Measurements from ENCODE around the gene RAG2. TPM values are rescaled to one million over a fixed set of nuclear protein-coding genes. Genes with fewer than 3 reads are reported as not detected.

The RAG2 gene
- total RNA-seq, 1 donor: not detected

DNA sequence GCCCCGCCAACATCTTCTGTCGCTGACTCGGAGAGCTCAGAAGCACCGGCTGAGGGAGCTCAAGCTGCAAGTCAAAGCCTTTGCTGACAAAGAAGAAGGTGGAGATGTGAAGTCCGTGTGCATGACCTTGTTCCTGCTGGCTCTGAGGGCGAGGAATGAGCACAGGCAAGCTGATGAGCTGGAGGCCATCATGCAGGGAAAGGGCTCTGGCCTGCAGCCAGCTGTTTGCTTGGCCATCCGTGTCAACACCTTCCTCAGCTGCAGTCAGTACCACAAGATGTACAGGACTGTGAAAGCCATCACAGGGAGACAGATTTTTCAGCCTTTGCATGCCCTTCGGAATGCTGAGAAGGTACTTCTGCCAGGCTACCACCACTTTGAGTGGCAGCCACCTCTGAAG lies 23.6 kb downstream of the RAG2 start:
- Histone ChIP-seq H3K4me2 (ENCODE audit: insufficient read depth, low read length) (no peak overlapping the region), H2AFZ (ENCODE audit: low read length) (no peak overlapping the region), H4K20me1 (ENCODE audit: insufficient read depth, low read length) (no peaks in the 10 kb centered on the region)

DNA sequence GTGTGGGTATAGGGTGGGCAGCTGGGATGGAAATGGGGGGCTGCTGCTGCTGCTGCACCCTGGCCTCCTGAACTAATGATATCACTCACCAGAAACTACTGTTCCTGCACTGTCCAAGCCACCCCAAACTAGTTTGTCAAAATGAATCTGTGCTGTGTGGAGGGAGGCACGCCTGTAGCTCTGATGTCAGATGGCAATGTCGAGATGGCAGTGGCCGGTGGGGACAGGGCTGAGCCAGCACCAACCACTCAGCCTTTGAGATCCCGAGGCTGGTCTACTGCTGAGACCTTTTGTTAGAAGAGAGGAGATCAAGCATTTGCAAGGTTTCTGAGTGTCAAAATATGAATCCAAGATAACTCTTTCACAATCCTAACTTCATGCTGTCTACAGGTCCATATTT lies 28.9 kb downstream of the RAG2 start:
- peaks cover 41% of the 10 kb centered on the region for H3K27me3 ChIP-seq (ENCODE audit: insufficient read depth, low read length)
- no peak overlapping the region for H3K4me2 ChIP-seq (ENCODE audit: insufficient read depth, low read length)
- no peak overlapping the region for H3K4me3 ChIP-seq (ENCODE audit: insufficient read depth, low read length)

More for the DNA sequence above, 23.6 kb downstream of the RAG2 start:
- no peak overlapping the region for H3K4me3 ChIP-seq (ENCODE audit: insufficient read depth, low read length)
- H3K79me2 ChIP-seq (ENCODE audit: insufficient read depth, low read length): no peaks in the 10 kb centered on the region
- TF ChIP-seq, protein P1, sequence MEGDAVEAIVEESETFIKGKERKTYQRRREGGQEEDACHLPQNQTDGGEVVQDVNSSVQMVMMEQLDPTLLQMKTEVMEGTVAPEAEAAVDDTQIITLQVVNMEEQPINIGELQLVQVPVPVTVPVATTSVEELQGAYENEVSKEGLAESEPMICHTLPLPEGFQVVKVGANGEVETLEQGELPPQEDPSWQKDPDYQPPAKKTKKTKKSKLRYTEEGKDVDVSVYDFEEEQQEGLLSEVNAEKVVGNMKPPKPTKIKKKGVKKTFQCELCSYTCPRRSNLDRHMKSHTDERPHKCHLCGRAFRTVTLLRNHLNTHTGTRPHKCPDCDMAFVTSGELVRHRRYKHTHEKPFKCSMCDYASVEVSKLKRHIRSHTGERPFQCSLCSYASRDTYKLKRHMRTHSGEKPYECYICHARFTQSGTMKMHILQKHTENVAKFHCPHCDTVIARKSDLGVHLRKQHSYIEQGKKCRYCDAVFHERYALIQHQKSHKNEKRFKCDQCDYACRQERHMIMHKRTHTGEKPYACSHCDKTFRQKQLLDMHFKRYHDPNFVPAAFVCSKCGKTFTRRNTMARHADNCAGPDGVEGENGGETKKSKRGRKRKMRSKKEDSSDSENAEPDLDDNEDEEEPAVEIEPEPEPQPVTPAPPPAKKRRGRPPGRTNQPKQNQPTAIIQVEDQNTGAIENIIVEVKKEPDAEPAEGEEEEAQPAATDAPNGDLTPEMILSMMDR (IDR thresholded peaks at IDR 0.05; ENCODE audit: extremely low read depth, low read depth, low read length): no peak
- no peaks in the 10 kb centered on the region for H3K36me3 ChIP-seq (ENCODE audit: insufficient read depth, low read length)
- no peak overlapping the region for H3K27ac ChIP-seq (ENCODE audit: low read depth, low read length)
- H3K4me1 ChIP-seq (ENCODE audit: insufficient read depth, low read length): peaks cover 17% of the 10 kb centered on the region
- peaks cover 13% of the 10 kb centered on the region for H3K27me3 ChIP-seq (ENCODE audit: insufficient read depth, low read length)
- DNase-seq (ENCODE audit: insufficient read length, low spot score, missing footprints): no peak
- H3K9me3 ChIP-seq (ENCODE audit: low read depth, low read length): no peaks in the 10 kb centered on the region

DNA sequence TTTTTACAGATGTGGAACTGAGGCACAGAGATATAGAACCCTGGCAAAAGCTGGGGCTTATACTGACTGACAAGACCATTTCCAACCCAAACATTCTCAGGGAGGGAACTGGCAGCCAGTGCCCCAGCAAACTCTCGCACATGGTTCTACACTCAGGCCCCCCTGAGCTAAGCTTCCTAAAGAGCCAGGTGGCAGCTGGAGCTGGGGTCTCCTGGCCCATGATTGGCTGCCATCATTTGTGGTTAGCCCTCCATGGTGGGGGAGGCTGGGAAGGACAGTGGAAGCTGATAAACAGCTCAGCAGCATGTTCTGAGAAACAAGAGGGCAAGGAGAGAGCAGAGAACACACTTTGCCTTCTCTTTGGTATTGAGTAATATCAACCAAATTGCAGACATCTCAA lies 30.3 kb downstream of the RAG2 start, which contains the start of gene RAG1:
TSS of gene RAG1 (plus strand) at position 314 of the 400 bp plus-strand sequence. CDS start 5,298 bp downstream, outside the sequence.
- Histone ChIP-seq H4K20me1 (ENCODE audit: insufficient read depth, low read length) (no peaks in the 10 kb centered on the region), H3K4me3 (ENCODE audit: insufficient read depth, low read length) (no peak within 1 kb of the TSS), H3K4me1 (ENCODE audit: insufficient read depth, low read length) (peaks cover 4% of the 10 kb centered on the region), H3K27ac (ENCODE audit: low read depth, low read length) (no peak within 1 kb of the TSS), H3K79me2 (ENCODE audit: insufficient read depth, low read length) (no peaks in the 10 kb centered on the region), H3K36me3 (ENCODE audit: insufficient read depth, low read length) (no peaks in the 10 kb centered on the region), H2AFZ (ENCODE audit: low read length) (no peak within 1 kb of the TSS), H3K27me3 (ENCODE audit: insufficient read depth, low read length) (peaks cover 37% of the 10 kb centered on the region), H3K4me2 (ENCODE audit: insufficient read depth, low read length) (no peak within 1 kb of the TSS), H3K9me3 (ENCODE audit: low read depth, low read length) (no peaks in the 10 kb centered on the region)
- no peak for DNase-seq (ENCODE audit: insufficient read length, low spot score, missing footprints)
- TF ChIP-seq, protein P1 (IDR thresholded peaks at IDR 0.05; ENCODE audit: extremely low read depth, low read depth, low read length): no peak

More for the DNA sequence above, 28.9 kb downstream of the RAG2 start:
- Histone ChIP-seq H3K4me1 (ENCODE audit: insufficient read depth, low read length) (peaks cover 4% of the 10 kb centered on the region), H3K79me2 (ENCODE audit: insufficient read depth, low read length) (no peaks in the 10 kb centered on the region), H3K36me3 (ENCODE audit: insufficient read depth, low read length) (no peaks in the 10 kb centered on the region), H3K9me3 (ENCODE audit: low read depth, low read length) (no peaks in the 10 kb centered on the region), H4K20me1 (ENCODE audit: insufficient read depth, low read length) (no peaks in the 10 kb centered on the region), H3K27ac (ENCODE audit: low read depth, low read length) (no peak overlapping the region), H2AFZ (ENCODE audit: low read length) (no peak overlapping the region)
- TF ChIP-seq, protein P1 (IDR thresholded peaks at IDR 0.05; ENCODE audit: extremely low read depth, low read depth, low read length): no peak
- peak; percentile 42 for DNase-seq (ENCODE audit: insufficient read length, low spot score, missing footprints)

DNA sequence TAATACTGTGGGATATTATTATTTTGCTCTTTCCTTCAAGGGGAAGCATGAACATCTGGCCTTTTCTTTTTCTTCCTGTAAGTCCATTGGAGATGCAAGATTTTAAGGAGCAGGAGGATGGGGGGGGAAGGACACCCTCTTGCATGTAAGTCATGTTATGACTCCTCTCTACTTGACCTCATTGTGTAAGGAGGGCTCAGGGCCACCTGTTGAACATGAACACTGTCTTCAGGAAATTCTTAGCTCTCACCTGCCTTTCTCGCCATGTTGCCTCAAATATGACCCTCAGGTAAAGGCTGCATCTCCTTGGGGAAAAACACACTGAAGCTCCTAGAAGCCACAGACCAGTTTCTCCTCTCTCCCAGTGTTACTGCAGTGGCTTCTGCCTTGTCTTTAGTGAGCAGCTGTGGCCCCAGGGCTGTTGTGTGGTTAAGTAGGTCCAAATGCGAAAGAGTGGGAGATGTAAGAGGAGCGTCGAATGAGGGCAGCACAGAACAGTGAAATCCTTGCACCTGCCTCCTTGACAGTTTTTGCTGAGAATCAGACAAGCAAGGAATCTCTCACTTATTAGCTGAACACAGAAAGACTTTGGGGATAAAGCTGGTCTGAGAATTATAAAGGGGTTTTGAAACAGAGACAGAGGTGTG lies 31.5 kb downstream of the RAG2 start:
- Histone ChIP-seq H3K79me2 (ENCODE audit: insufficient read depth, low read length) (no peaks in the 10 kb centered on the region), H3K27me3 (ENCODE audit: insufficient read depth, low read length) (peaks cover 37% of the 10 kb centered on the region), H3K36me3 (ENCODE audit: insufficient read depth, low read length) (no peaks in the 10 kb centered on the region), H3K4me1 (ENCODE audit: insufficient read depth, low read length) (peaks cover 4% of the 10 kb centered on the region), H3K4me2 (ENCODE audit: insufficient read depth, low read length) (no peak overlapping the region), H3K9me3 (ENCODE audit: low read depth, low read length) (no peaks in the 10 kb centered on the region), H2AFZ (ENCODE audit: low read length) (no peak overlapping the region), H3K27ac (ENCODE audit: low read depth, low read length) (no peak overlapping the region), H4K20me1 (ENCODE audit: insufficient read depth, low read length) (no peaks in the 10 kb centered on the region), H3K4me3 (ENCODE audit: insufficient read depth, low read length) (no peak overlapping the region)
- no peak for DNase-seq (ENCODE audit: insufficient read length, low spot score, missing footprints)
- TF ChIP-seq, protein P1 (IDR thresholded peaks at IDR 0.05; ENCODE audit: extremely low read depth, low read depth, low read length): no peak

Measured in osteoblast (primary cell).